ENCODE results near the gene ADCY2. TPM values are rescaled to one million over a fixed set of nuclear protein-coding genes. Genes with fewer than 3 reads are reported as not detected.

Gene ADCY2
- total RNA-seq, 1 experiment from 2014 or later, result not detected

- no peaks in the 10 kb centered on the region for H3K4me1 Mint-ChIP-seq (ENCODE audit: low read depth, unreplicated experiment)
- H3K9me3 Mint-ChIP-seq (ENCODE audit: low read depth, unreplicated experiment), result no peaks in the 10 kb centered on the region
- CTCF ChIA-PET, result no interaction called here
- no peak for DNase-seq
- intact Hi-C loops (cut with micrococcal nuclease; ENCODE audit: unreplicated experiment), result no loop called here
- H3K36me3 Mint-ChIP-seq (ENCODE audit: insufficient read depth, unreplicated experiment), result no peaks in the 10 kb centered on the region
- BruUV-seq (replicated peaks), result no TSS peak
- H3K27ac Mint-ChIP-seq (ENCODE audit: unreplicated experiment), result no peak overlapping the region
- no peak for TF ChIP-seq CTCF (IDR thresholded peaks at IDR 0.05; ENCODE audit: unreplicated experiment)
- H3K27me3 Mint-ChIP-seq (ENCODE audit: unreplicated experiment), result peaks cover 7% of the 10 kb centered on the region
- no peak overlapping the region for H3K4me3 Mint-ChIP-seq (ENCODE audit: low read depth, unreplicated experiment)
These were observed 283.7 kb downstream of the ADCY2 start for GRCh38 chr5:7679663-7680062.

GRCh38 chr5:7680260-7680659 is 284.3 kb downstream of the ADCY2 start:
- intact Hi-C loops (cut with micrococcal nuclease; ENCODE audit: unreplicated experiment), result no loop called here
- BruUV-seq (replicated peaks), result no TSS peak
- no peaks in the 10 kb centered on the region for H3K36me3 Mint-ChIP-seq (ENCODE audit: insufficient read depth, unreplicated experiment)
- H3K9me3 Mint-ChIP-seq (ENCODE audit: low read depth, unreplicated experiment), result no peaks in the 10 kb centered on the region
- H3K27ac Mint-ChIP-seq (ENCODE audit: unreplicated experiment), result no peak overlapping the region
- H3K4me1 Mint-ChIP-seq (ENCODE audit: low read depth, unreplicated experiment), result no peaks in the 10 kb centered on the region
- no peak overlapping the region for H3K4me3 Mint-ChIP-seq (ENCODE audit: low read depth, unreplicated experiment)
- no peak for DNase-seq
- peaks cover 7% of the 10 kb centered on the region for H3K27me3 Mint-ChIP-seq (ENCODE audit: unreplicated experiment)
- no peak for TF ChIP-seq CTCF (IDR thresholded peaks at IDR 0.05; ENCODE audit: unreplicated experiment)
- CTCF ChIA-PET, result no interaction called here

- no TSS peak for BruUV-seq (replicated peaks)
- no peak for DNase-seq
- H3K27ac Mint-ChIP-seq (ENCODE audit: unreplicated experiment), result no peak overlapping the region
- intact Hi-C loops (cut with micrococcal nuclease; ENCODE audit: unreplicated experiment), result no loop called here
- TF ChIP-seq CTCF (IDR thresholded peaks at IDR 0.05; ENCODE audit: unreplicated experiment), result no peak
- no peak overlapping the region for H3K4me3 Mint-ChIP-seq (ENCODE audit: low read depth, unreplicated experiment)
- H3K27me3 Mint-ChIP-seq (ENCODE audit: unreplicated experiment), result peaks cover 7% of the 10 kb centered on the region
- no peaks in the 10 kb centered on the region for H3K36me3 Mint-ChIP-seq (ENCODE audit: insufficient read depth, unreplicated experiment)
- CTCF ChIA-PET, result no interaction called here
- peaks cover 3% of the 10 kb centered on the region for H3K9me3 Mint-ChIP-seq (ENCODE audit: low read depth, unreplicated experiment)
- no peaks in the 10 kb centered on the region for H3K4me1 Mint-ChIP-seq (ENCODE audit: low read depth, unreplicated experiment)
These were observed 286.4 kb downstream of the ADCY2 start for GRCh38 chr5:7682379-7682778.

GRCh38 chr5:7683753-7684152 is 287.8 kb downstream of the ADCY2 start:
- DNase-seq, result no peak
- peaks cover 8% of the 10 kb centered on the region for H3K27me3 Mint-ChIP-seq (ENCODE audit: unreplicated experiment)

More at GRCh38 chr5:7683753-7684152, 287.8 kb downstream of the ADCY2 start:
- intact Hi-C loops (cut with micrococcal nuclease; ENCODE audit: unreplicated experiment), result no loop called here
- Mint-ChIP-seq H3K4me3 (ENCODE audit: low read depth, unreplicated experiment) (no peak overlapping the region), H3K9me3 (ENCODE audit: low read depth, unreplicated experiment) (peaks cover 3% of the 10 kb centered on the region), H3K36me3 (ENCODE audit: insufficient read depth, unreplicated experiment) (no peaks in the 10 kb centered on the region), H3K4me1 (ENCODE audit: low read depth, unreplicated experiment) (no peaks in the 10 kb centered on the region), H3K27ac (ENCODE audit: unreplicated experiment) (no peak overlapping the region)
- TF ChIP-seq CTCF (IDR thresholded peaks at IDR 0.05; ENCODE audit: unreplicated experiment), result no peak
- CTCF ChIA-PET, result no interaction called here
- no TSS peak for BruUV-seq (replicated peaks)
